NCI-H2029 (cell line): ENCODE data around the gene AP1S2.
"Not testable (repeated sequence)": the region's sequence is repeated elsewhere in the genome, so short reads cannot be mapped to it uniquely, and the experiment has no call there.

Experiments used
- DNase-seq: peaks from one replicate; lab custom pipeline; 2025; lab: John Stamatoyannopoulos, UW

Gene AP1S2

DNA sequence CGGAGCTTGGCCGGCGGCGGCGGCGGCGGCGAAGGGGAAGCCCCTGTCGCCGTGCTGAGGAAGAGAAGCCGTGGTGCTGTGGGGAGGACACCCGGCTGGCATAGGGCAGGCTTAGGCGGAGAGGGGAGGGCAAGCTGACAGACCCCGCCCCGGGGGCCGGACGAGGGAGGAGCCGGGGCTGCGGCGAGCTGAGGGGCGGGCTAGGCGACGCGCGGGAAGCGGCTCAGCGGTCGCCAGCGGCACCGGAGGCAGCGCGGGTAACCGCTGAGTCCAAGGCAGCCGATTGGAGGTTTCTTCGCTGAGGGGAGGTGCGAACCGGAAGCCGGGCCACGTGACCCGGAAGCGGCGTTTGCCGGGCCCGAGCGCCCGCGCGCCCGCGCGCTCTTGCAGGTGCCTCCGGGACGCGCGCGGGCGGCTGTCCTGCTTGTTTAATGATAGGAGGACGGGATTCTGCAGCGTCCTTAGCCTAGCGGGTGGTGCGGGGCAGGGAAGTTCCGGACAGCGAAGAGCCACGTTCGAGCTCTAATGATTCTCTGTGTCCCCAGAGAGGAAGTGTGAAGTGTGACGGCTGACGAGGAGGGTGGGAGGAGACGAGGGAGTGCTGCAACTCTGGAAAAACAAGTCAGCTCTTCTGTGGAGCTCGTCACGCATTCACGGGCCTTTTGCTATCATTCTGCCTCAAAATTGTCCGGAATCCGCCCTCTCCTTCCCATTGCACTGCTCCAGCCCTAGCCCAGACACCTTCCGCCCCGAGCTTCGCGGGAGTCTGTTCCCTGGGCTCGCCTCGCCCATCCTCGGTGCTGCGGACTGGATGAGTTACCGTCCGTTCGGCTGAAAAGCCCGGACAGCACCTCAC is at the start of gene AP1S2:
AP1S2 (minus strand) TSS at position 102 of the 856 bp plus-strand sequence. CDS start 2,289 bp downstream, outside the sequence.
- peak; percentile 81 for DNase-seq

DNA sequence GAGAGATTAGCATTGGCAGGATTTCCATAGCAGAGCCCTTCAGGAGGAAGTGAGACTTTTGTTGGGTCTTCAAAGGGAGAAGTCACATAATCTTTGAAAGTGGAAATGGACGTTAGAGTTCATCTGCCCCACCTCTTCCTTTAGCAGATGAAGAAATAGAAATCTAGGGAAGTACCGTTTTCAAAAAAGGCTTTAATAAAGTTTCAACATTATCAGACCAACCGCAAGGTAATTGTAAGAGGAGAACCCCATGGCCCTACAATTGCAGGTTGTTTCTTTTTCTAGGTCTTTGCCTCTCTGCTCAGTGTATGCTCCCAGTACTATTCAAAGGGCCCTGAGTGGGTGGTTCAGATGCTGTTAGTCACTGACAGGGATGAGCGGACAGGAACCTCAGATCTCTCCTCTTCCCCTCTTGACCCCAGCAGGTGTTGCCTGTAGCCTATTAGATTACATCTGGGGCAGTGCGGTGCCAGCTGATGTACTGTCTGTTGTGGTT is 48.6 kb upstream of the AP1S2 start:
- DNase-seq, result no peak

GRCh38 chrX:15895334-15895733 is 40.7 kb upstream of the AP1S2 start:
- no peak for DNase-seq

DNA sequence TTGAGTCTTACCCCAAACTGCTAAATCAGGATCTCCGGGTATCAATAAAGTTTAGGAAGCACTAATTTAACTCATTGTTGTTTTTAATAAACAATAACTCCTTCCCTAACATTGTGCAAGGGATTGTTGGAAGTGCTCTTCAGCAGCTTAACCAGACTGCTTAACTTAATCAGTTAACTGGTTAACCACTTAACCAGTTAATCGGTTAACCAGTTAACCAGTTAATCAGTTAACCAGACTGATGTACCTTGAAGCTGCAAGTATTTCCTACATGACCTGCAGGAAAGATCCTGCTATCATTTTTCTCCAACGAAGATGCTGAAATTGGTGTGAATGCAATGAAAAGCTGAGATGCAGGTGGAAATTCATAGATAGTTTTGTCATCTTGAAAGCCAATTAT is 40.1 kb upstream of the AP1S2 start:
- no peak for DNase-seq

DNA sequence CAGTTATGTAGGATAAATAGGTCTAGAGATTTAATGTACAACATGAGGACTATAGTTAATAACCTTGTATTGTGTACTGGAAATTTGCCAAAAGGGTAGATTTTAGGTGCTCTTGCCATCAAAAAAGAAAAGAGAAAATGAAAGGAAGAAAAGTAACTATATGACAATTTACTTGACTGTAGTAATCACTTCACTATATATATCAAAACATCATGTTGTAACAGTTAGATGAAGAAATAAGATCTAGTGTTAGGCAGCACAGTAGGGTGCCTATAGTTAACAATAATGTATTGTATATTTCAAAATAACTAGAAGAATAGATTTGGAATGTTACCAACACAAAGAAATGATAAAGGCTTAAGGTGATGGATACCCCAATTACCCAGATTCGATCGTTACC is 35.9 kb upstream of the AP1S2 start:
- DNase-seq, result no peak

DNA sequence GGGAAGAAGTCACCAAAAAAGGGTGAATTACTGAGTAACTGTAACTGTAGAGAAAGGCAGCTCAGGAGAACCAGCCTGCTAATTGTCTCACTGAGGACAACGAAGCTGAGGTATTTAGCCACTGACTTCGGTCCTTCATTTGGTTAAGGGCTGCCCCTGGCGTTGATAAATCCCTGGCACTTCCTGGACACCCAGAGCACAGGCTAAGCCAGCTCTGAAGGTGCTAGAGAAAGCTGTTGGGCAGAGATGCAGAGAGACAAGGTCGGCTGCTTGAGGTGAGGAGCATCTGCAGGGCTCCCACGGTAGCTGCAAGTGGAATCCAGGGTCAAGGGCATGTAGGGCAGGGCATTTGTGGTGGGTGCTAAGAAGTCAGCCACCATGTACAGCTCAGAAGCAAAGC is 33.4 kb upstream of the AP1S2 start:
- no peak for DNase-seq

GRCh38 chrX:15883540-15883863 is 28.9 kb upstream of the AP1S2 start:
- no peak for DNase-seq

DNA sequence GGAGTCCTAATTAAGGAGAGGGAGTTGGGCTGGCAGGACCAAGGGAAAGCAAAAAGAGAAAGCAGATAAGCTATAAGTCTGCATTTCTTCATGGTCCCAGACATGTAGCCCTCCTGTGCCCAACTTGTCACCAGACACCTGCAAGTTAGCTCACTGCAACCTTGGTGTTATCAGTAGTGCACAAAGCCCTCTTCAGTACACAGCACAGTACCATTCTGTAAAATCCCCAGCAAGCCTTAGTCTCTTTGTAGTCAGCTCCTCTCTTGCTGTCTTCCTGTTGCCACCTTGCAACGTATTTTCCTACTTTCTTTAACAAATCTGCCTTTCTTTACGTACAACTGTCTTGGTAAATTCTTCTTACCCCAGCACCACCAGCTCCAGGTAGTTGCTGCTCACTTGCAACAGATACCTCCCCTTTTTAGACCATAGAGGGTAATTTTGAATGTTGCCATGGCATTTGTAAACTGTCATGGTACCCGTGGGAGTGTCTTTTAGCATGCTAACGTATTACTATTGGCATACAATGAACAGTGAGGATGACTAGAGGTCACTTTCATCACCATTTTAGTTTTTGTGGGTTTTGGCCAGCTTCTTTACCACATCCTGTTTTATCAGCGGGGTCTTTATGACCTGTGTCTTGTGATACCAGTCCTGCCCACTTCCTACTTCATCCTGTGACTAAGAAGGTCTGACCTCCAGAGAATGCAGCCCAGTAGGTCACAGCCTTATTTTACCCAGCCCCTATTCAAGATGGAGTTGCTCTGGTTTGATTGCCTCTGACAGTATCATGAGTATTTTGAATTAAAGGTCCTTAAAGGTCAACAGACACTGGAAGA is 28.3 kb upstream of the AP1S2 start:
- no peak for DNase-seq

DNA sequence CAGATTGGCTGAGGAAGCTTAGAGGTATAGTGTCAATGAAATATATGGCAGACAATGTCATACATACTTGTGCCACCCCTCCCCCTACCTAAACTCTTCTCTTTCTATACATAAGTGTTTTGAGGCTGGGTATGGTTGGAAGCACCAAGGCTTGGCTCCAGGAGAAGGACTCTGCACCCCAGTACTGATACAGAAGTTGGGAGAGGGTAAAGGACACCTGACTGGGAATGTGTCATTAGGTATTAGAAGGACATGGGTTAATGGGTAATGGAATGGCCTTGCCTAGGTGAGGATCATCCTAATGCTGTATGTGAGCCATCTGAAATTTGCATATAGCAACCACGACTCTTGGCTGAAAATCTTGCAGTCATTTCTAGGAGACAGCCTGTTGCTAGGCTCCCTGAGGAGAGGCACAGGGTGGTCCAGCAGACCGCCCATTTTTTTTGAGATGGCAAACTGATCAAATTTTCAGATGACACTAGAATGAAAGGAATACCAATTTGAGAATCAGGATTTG is 26.8 kb upstream of the AP1S2 start:
- DNase-seq, result no peak

GRCh38 chrX:15877914-15878313 is 23.3 kb upstream of the AP1S2 start:
- not testable (repeated sequence) for DNase-seq

DNA sequence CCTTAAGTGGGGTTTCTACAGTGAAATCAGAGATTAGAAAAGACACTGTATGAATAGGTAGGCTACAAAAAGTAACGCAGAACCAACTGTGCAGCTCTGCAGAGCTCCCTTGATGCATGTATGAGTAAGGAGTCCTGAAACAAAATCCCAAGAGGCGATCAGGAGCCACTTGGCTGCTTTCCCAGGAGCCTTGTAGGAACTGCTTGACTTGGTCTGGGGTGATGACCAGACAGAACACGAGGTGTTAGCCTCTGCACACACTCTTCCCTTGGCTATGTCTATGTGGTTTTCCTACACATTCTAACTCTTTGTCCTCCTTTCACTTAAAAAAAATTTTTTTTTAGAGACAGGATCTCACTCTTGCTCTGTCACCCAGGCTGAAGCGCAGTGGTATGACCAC is 22.8 kb upstream of the AP1S2 start:
- no peak for DNase-seq

- DNase-seq, result no peak
These were observed 20.1 kb upstream of the AP1S2 start for GRCh38 chrX:15874672-15875071.

GRCh38 chrX:15873566-15873965 is 19.0 kb upstream of the AP1S2 start:
- no peak for DNase-seq

- DNase-seq, result no peak
These were observed 15.7 kb upstream of the AP1S2 start for GRCh38 chrX:15870310-15870709.

GRCh38 chrX:15869695-15870094 is 15.1 kb upstream of the AP1S2 start:
- DNase-seq, result no peak

DNA sequence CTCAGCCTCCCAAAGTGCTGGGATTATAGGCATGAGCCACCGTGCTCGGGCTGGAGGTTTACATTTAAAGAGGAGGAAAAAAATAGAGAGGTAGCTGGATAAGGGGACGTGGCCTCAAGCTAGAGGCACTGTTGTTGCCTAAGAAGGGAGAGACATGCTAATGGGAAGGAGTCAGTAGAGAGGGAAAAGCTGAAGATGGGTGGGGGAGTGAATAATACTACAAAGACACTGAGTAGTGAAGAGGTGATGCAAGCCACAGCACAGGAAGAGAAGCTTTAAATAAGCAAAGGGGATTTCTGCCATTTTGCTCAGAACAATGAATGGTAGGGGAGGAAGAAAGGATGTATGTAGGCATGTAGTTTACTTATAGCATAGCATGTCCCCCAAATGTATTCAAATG is 11.5 kb upstream of the AP1S2 start:
- DNase-seq, result no peak

- no peak for DNase-seq
These were observed 10.0 kb upstream of the AP1S2 start for GRCh38 chrX:15864629-15865028.

DNA sequence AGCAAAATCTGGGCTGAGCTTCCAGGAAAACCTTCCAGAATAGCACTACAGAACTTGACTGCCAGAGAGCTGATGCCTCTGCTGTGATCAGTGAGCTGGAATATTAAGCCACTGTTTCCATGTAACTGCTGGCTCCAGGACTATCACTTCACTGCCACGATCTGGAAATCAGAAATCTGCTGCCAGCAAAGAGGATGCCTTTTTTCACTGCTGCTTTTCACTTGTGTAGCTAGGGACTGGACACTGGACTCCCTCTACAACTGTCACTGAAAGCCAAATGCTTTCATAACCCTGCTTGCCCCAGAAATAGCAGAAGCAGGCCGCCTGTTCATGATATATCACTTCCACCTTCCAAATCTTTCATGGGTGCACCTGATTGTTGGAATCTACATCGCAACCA is 9.4 kb upstream of the AP1S2 start:
- no peak for DNase-seq

GRCh38 chrX:15860921-15861320 is 6.3 kb upstream of the AP1S2 start:
- DNase-seq, result no peak

DNA sequence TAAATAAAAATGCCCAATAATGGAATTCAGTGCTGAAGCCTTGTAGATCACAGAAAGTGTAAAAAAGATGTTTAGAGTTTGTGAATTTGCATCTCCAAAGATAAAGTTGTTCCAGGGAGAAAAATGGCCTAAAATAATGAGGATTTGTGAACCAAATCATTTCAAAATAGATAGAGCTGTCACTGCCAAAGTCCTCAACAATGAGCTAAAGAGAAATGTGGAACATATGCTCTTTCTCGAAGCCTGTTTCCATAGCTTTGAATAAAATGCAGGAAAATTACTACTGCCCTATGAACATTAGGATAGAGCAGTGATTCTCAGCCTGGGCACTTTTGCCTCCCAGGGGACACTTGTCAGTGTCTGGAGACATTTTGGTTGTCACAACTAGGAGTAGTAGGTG is 3.4 kb upstream of the AP1S2 start:
- no peak for DNase-seq

- no peak for DNase-seq
These were observed 2.0 kb upstream of the AP1S2 start for GRCh38 chrX:15856636-15857035.

GRCh38 chrX:15856222-15856587 is 1.6 kb upstream of the AP1S2 start:
- no peak for DNase-seq
